Endothelial cell of umbilical vein (primary cell): ENCODE results near the gene MEI1. TPM values are rescaled to one million over a fixed set of nuclear protein-coding genes. Genes with fewer than 3 reads are reported as not detected.

Experiments
- BruUV-seq: library from RNA; stranded (reverse); fragments of 400-500 nt; replicated peaks from 2 replicates; lab custom pipeline; 2021; lab: Mats Ljungman, UMichigan
- CTCF ChIA-PET: fragments of 300-600, 350-600 bp; sonication (Branson Sonifier 250); formaldehyde crosslinking; loops from one replicate; lab custom pipeline; 2021; ENCODE audit warnings: antibody characterized with exemption, inconsistent platforms; lab: Charles Lee
- POLR2A ChIA-PET: fragments of 300-600, 350-600 bp; sonication (Branson Sonifier 250); formaldehyde crosslinking; loops from one replicate; lab custom pipeline; 2021; ENCODE audit warnings: antibody characterized with exemption, inconsistent platforms; lab: Charles Lee
- DNase-seq: peaks from one replicate; pipeline ENCODE4 v3.0.0-alpha.2; 2011; ENCODE audit warnings: low read depth, low spot score
- FAIRE-seq: peaks from 2 replicates; lab custom pipeline; 2011; peaks lifted over from hg19 to GRCh38; lab: Jason Lieb, UNC
- H2AFZ ChIP-seq: 2 replicates; pipeline ENCODE4 v1.6.0; 2012; ENCODE audit warnings: low read depth, low read length, control low read depth, inconsistent platforms
- H3K27ac ChIP-seq: 2 replicates; pipeline ENCODE4 v1.5.1; 2011; ENCODE audit warnings: low read depth, mild to moderate bottlenecking, control low read depth, low read length, moderate library complexity; ENCODE audit not compliant: insufficient read depth
- H3K27me3 ChIP-seq, 2 experiments: 2 replicates each; pipeline versions ENCODE4 v1.6.0 to v1.6.1; 2011; ENCODE audit warnings: low read length in 2 of 2, mixed read lengths in 1 of 2; ENCODE audit not compliant: control insufficient read depth in 2 of 2, insufficient read depth in 2 of 2
- H3K36me3 ChIP-seq, 2 experiments: 2 replicates in 1 of 2; 3 replicates in 1 of 2; pipeline ENCODE4 v1.5.1; 2011; ENCODE audit warnings: low read length in 2 of 2, mild to moderate bottlenecking in 1 of 2, moderate library complexity in 1 of 2; ENCODE audit not compliant: control insufficient read depth in 2 of 2, insufficient read depth in 2 of 2; ENCODE audit errors: extremely low read depth in 1 of 2
- H3K4me1 ChIP-seq: 3 replicates; pipeline ENCODE4 v1.5.1; 2011; ENCODE audit warnings: mild to moderate bottlenecking, low read length; ENCODE audit not compliant: control insufficient read depth, insufficient read depth; ENCODE audit errors: extremely low read depth
- H3K4me2 ChIP-seq: 2 replicates; pipeline ENCODE4 v1.6.1; 2011; ENCODE audit warnings: low read length, control low read depth, mixed read lengths; ENCODE audit not compliant: insufficient read depth
- H3K4me3 ChIP-seq, 3 experiments: fragments of 200-600 bp in 1 of 3; sonication (generic), shearing (Covaris generic) in 1 of 3; replicated peaks in 1 of 3; 2 replicates each; pipeline ENCODE4 v1.5.1; 2011 to 2016; ENCODE audit warnings: control low read depth in 3 of 3, low read length in 3 of 3, mild to moderate bottlenecking in 2 of 3, inconsistent platforms in 1 of 3, low read depth in 1 of 3, moderate library complexity in 1 of 3; ENCODE audit not compliant: insufficient read depth in 1 of 3
- H3K79me2 ChIP-seq: 2 replicates; pipeline ENCODE4 v1.6.0; 2012; ENCODE audit warnings: low read length, inconsistent platforms; ENCODE audit not compliant: control insufficient read depth, insufficient read depth
- H3K9ac ChIP-seq: replicated peaks from 2 replicates; pipeline ENCODE3; 2011; ENCODE audit warnings: low read length, control low read depth; ENCODE audit not compliant: insufficient read depth; ENCODE audit errors: extremely low read depth
- H3K9me1 ChIP-seq: replicated peaks from 3 replicates; pipeline ENCODE4 v1.6.0; 2011; ENCODE audit warnings: mild to moderate bottlenecking, low read length; ENCODE audit not compliant: control insufficient read depth, insufficient read depth; ENCODE audit errors: extremely low read depth
- H3K9me3 ChIP-seq: replicated peaks from 2 replicates; pipeline ENCODE4 v1.5.1; 2012; ENCODE audit warnings: low read length, inconsistent platforms; ENCODE audit not compliant: control insufficient read depth, insufficient read depth
- H4K20me1 ChIP-seq: replicated peaks from 2 replicates; pipeline ENCODE3; 2011; ENCODE audit warnings: mild to moderate bottlenecking, low read length; ENCODE audit not compliant: control insufficient read depth, insufficient read depth; ENCODE audit errors: extremely low read depth
- CTCF ChIP-seq, 2 donors: IDR thresholded peaks; 1 replicate in 1 of 2; 2 replicates in 1 of 2; pipeline ENCODE4 v1.5.1; 2011; ENCODE audit warnings: low read length in 2 of 2, mild to moderate bottlenecking in 2 of 2, moderate library complexity in 2 of 2, control low read depth in 1 of 2, inconsistent platforms in 1 of 2, low read depth in 1 of 2; ENCODE audit not compliant: insufficient read depth in 1 of 2; ENCODE audit errors: extremely low read depth in 1 of 2
- EZH2 ChIP-seq: IDR thresholded peaks from 2 replicates; pipeline ENCODE4 v1.6.1; 2012; ENCODE audit warnings: borderline replicate concordance, low read depth, mild to moderate bottlenecking, moderate library complexity, low read length, inconsistent platforms; ENCODE audit not compliant: severe bottlenecking
- FOS ChIP-seq: IDR thresholded peaks from 2 replicates; pipeline ENCODE4 v1.6.1; 2011; ENCODE audit warnings: mild to moderate bottlenecking, low read length, moderate library complexity, borderline replicate concordance; ENCODE audit not compliant: insufficient read depth
- GATA2 ChIP-seq: IDR thresholded peaks from 2 replicates; pipeline ENCODE4 v1.7.0; 2011; ENCODE audit warnings: low read depth, mild to moderate bottlenecking, moderate library complexity, mixed read lengths, low read length; ENCODE audit not compliant: insufficient read length, insufficient read depth
- JUN ChIP-seq: IDR thresholded peaks from 2 replicates; pipeline ENCODE4 v1.6.1; 2011; ENCODE audit warnings: borderline replicate concordance, low read depth; ENCODE audit not compliant: insufficient read length, insufficient read depth
- MAX ChIP-seq: IDR thresholded peaks from 2 replicates; pipeline ENCODE4 v1.6.1; 2011; ENCODE audit not compliant: insufficient read depth, insufficient read length
- MYC ChIP-seq: IDR thresholded peaks from one replicate; pipeline ENCODE4 v1.6.1; 2011; ENCODE audit warnings: mild to moderate bottlenecking, low read depth, low read length
- POLR2A ChIP-seq: IDR thresholded peaks from 2 replicates; pipeline ENCODE4 v1.6.1; 2012; ENCODE audit warnings: low read depth, mild to moderate bottlenecking, control low read depth, low read length
- POLR2AphosphoS5 ChIP-seq: IDR thresholded peaks from 2 replicates; pipeline ENCODE4 v1.6.1; 2012; ENCODE audit warnings: low read depth, mild to moderate bottlenecking, control low read depth, low read length, moderate library complexity; ENCODE audit not compliant: insufficient read depth
- dilution Hi-C: fragments of 300-500 bp; cut with MboI; formaldehyde crosslinking; loops from one replicate; pipeline ENCODE4 v1.15.0; 2019; ENCODE audit warnings: low sequenced_read_pairs; ENCODE audit not compliant: extremely low pct_ligation_motif_present
- intact Hi-C: fragments of 100-400 bp; cut with micrococcal nuclease; formaldehyde crosslinking; loops from one replicate; pipeline ENCODE4 v1.10.0; 2022
- polyA plus RNA-seq, 4 experiments: library from polyadenylated mRNA; depleted of rRNA in 3 of 4; stranded (reverse) in 3 of 4; unstranded in 1 of 4; fragments of >200 nt; gene quantifications; 2 replicates each; pipeline versions ENCODE4 v1.2.1 to v1.2.3, GENCODE V29; 2011 to 2012; ENCODE audit warnings: missing spikeins in 1 of 4
- total RNA-seq: library from RNA; stranded (reverse); gene quantifications from 2 replicates; pipeline ENCODE4 v1.2.3, GENCODE V29; 2021

MEI1 gene
- total and polyA plus RNA-seq, 2 donors (not counting 3 experiments of a cell fraction or from before 2014, with no cell fraction given), result 1.5 to 1.9 TPM

- Histone ChIP-seq H4K20me1 (no peaks in the 10 kb centered on the region), H3K27me3 (no peaks in the 10 kb centered on the region), H2AFZ (no peak overlapping the region), H3K4me2 (no peak overlapping the region), H3K4me1 (peaks cover 3% of the 10 kb centered on the region), H3K9me3 (no peaks in the 10 kb centered on the region), H3K9me1 (no peaks in the 10 kb centered on the region), H3K9ac (no peak overlapping the region), H3K79me2 (no peaks in the 10 kb centered on the region), H3K27ac (no peak overlapping the region), H3K36me3 (no peaks in the 10 kb centered on the region), H3K4me3 (no peak overlapping the region)
- POLR2A ChIA-PET, result no interaction called here
- BruUV-seq, result no TSS peak
- no peak for TF ChIP-seq MAX
- TF ChIP-seq POLR2A, result no peak
- no peak for TF ChIP-seq POLR2AphosphoS5
- no peak for TF ChIP-seq MYC
- no peak for TF ChIP-seq JUN
- TF ChIP-seq GATA2, result no peak
- peak; percentile 30 for DNase-seq
- CTCF ChIA-PET, result interaction anchor here (1.3 to 2.2 kb wide), 5 partner anchors 19 to 129 kb away, joined by 3 to 19 read pairs (median 4); no protein-coding TSS in a partner anchor
- no peak for FAIRE-seq
- dilution Hi-C loops (no loop called here), intact Hi-C loops (no loop called here)
Observed at GRCh38 chr22:41825376-41825775, 126.1 kb downstream of the MEI1 start.

GRCh38 chr22:41826021-41826420, 126.7 kb downstream of the MEI1 start:
- no peak for TF ChIP-seq FOS
- TF ChIP-seq POLR2AphosphoS5, result no peak
- no peak for TF ChIP-seq MYC
- TF ChIP-seq EZH2, result no peak
- TF ChIP-seq POLR2A, result no peak
- no peak for TF ChIP-seq CTCF (IDR thresholded peaks at IDR 0.05; ENCODE audit: extremely low read depth in 1 of 2, insufficient read depth in 1 of 2, low read depth in 1 of 2, low read length in 2 of 2)
- TF ChIP-seq MAX, result no peak
- no peak for TF ChIP-seq GATA2
- no peak for TF ChIP-seq JUN
- Histone ChIP-seq H3K9ac (no peak overlapping the region), H3K27me3 (no peaks in the 10 kb centered on the region), H3K4me3 (no peak overlapping the region), H2AFZ (no peak overlapping the region), H4K20me1 (no peaks in the 10 kb centered on the region), H3K79me2 (no peaks in the 10 kb centered on the region), H3K36me3 (no peaks in the 10 kb centered on the region), H3K9me3 (no peaks in the 10 kb centered on the region), H3K4me1 (peaks cover 3% of the 10 kb centered on the region), H3K27ac (no peak overlapping the region), H3K9me1 (no peaks in the 10 kb centered on the region), H3K4me2 (no peak overlapping the region)
- FAIRE-seq (no peak), DNase-seq (no peak)
- intact Hi-C loops, result no loop called here
- dilution Hi-C loops, result no loop called here
- BruUV-seq, result no TSS peak
- POLR2A ChIA-PET, result no interaction called here
- CTCF ChIA-PET, result interaction anchor here (1.2 to 2.2 kb wide), 6 partner anchors 20 to 129 kb away, joined by 3 to 19 read pairs (median 4); no protein-coding TSS in a partner anchor
